Duodenal mucosa (tissue), 2 donors: Measurements from ENCODE around the gene STAM2.
"Not testable (repeated sequence)": the region's sequence is repeated elsewhere in the genome, so short reads cannot be mapped to it uniquely, and the experiment has no call there.

Experiments
- H3K27ac ChIP-seq: one replicate; pipeline ENCODE4 v1.7.0; 2013; ENCODE audit warnings: low read depth, low read length
- H3K27me3 ChIP-seq, 2 donors: one replicate each; pipeline ENCODE4 v1.7.0; 2013; ENCODE audit warnings: low read length in 2 of 2, control low read depth in 1 of 2; ENCODE audit not compliant: insufficient read depth in 2 of 2, control insufficient read depth in 1 of 2
- H3K36me3 ChIP-seq, 2 donors: one replicate each; pipeline ENCODE4 v1.7.0; 2013; ENCODE audit warnings: low read length in 2 of 2, control low read depth in 1 of 2; ENCODE audit not compliant: insufficient read depth in 2 of 2, control insufficient read depth in 1 of 2
- H3K4me1 ChIP-seq, 2 donors: one replicate each; pipeline ENCODE4 v1.7.0; 2013; ENCODE audit warnings: low read length in 2 of 2, control low read depth in 1 of 2; ENCODE audit not compliant: insufficient read depth in 2 of 2, control insufficient read depth in 1 of 2
- H3K4me3 ChIP-seq, 2 donors: one replicate each; pipeline ENCODE4 v1.7.0; 2013; ENCODE audit warnings: low read length in 2 of 2, low read depth in 1 of 2
- H3K9ac ChIP-seq, 2 donors: one replicate each; pipeline ENCODE4 v1.7.0; 2013; ENCODE audit warnings: low read length in 2 of 2, low read depth in 1 of 2
- H3K9me3 ChIP-seq, 2 donors: one replicate each; pipeline ENCODE4 v1.7.0; 2013; ENCODE audit warnings: low read length in 2 of 2, control low read depth in 1 of 2; ENCODE audit not compliant: control insufficient read depth in 1 of 2

The STAM2 gene

DNA sequence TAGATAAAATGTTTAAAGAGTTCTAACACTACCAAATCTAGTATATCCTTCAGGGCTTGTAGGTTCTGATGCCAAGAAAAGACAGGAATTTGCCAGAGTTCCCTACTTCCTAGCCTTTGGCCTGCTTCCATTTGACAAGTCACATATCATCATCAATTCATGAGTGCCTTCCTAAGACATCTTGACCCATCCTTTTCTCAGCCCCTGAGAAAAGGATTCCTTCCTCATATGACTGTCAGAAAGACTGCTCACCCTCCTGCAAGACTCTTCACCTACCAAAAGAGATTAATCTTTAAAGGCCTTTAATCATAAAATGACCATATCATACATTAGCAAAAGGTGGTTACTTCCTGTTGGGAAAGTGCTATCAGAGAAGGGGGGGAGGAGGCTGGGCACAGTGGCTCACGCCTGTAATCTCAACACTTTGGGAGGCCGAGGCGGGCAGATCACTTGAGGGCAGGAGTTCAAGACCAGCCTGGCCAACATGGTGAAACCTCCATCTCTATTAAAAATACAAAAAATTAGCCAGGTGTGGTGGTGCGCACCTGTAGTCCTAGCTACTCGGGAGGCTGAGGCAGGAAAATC is 3.3 kb downstream of the STAM2 start:
- not testable (repeated sequence) for H3K9ac ChIP-seq, H3K27ac ChIP-seq, H3K9me3 ChIP-seq, H3K27me3 ChIP-seq, H3K36me3 ChIP-seq
- H3K4me1 ChIP-seq, result peaks cover 26 to 36% of the 10 kb centered on the region in 2 donors
- H3K4me3 ChIP-seq, result peak overlapping the region in 1 of 2 donors; percentile 40

DNA sequence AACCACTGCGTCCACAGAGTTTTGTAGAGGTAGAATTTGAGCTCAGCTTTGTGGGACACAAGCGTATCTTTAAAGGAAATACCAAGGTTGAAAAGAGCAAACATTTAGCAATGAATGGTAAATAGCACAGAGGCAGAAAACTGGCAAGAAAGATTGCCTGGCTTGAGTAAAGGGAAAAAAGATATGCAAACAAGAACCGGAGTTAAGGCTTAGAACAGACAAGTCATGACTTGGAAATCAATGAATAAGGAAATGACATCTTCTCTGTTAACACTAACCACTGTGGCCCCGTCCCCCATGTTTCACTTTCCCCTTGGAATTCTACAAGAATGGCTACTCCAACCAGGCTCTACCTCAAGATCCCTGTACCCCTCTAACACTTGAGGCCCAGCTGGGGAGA is 3.8 kb downstream of the STAM2 start:
- no peaks in the 10 kb centered on the region for H3K27me3 ChIP-seq
- H3K9me3 ChIP-seq, result no peaks in the 10 kb centered on the region
- H3K27ac ChIP-seq, result peak overlapping the region; percentile 6
- H3K4me3 ChIP-seq, result peak overlapping the region in 1 of 2 donors; percentile 40
- H3K36me3 ChIP-seq, result no peaks in the 10 kb centered on the region
- H3K9ac ChIP-seq, result no peak overlapping the region
- peaks cover 29 to 41% of the 10 kb centered on the region in 2 donors for H3K4me1 ChIP-seq

DNA sequence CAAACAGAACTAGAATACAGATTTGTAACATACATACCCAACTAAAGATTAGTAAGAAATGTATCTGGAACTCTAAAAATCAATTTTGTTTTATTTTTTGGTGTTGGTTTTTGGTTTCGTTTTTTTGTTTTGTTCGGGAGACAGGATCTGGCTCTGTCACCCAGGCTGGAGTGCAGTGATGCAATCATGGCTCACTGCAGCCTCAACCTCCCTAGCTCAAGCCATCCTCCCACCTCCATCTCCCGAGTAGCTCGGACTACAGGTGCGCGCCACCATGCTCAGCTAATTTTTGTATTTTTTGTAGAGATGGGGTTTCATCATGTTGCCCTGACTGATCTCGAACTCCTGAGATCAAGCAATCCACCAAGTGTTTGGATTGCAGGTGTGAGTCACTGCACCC is 6.4 kb downstream of the STAM2 start:
- H3K9ac ChIP-seq, H3K27ac ChIP-seq, H3K9me3 ChIP-seq, H3K36me3 ChIP-seq, H3K27me3 ChIP-seq, H3K4me3 ChIP-seq: not testable (repeated sequence)
- H3K4me1 ChIP-seq, result peaks cover 25 to 34% of the 10 kb centered on the region in 2 donors

DNA sequence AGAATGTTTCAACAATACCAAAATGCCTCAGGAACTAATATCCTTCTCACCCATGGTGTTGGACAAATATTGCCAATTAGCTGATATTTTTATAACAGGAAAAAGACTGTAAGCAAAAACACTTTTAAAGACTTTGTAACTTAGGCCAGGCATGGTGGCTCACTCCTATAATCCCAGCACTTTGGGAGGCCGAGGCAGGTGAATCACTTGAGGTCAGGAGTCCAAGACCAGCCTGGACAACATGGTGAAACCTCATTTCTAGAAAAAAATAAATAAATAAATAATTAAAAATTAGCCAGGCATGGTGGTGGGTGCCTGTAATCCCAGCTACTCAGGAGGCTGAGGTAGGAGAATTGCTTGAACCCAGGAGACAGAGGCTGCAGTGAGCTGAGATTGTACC is 8.1 kb downstream of the STAM2 start:
- not testable (repeated sequence) for H3K27ac ChIP-seq, H3K27me3 ChIP-seq, H3K36me3 ChIP-seq, H3K9me3 ChIP-seq, H3K9ac ChIP-seq, H3K4me3 ChIP-seq
- peaks cover 17 to 28% of the 10 kb centered on the region in 2 donors for H3K4me1 ChIP-seq

DNA sequence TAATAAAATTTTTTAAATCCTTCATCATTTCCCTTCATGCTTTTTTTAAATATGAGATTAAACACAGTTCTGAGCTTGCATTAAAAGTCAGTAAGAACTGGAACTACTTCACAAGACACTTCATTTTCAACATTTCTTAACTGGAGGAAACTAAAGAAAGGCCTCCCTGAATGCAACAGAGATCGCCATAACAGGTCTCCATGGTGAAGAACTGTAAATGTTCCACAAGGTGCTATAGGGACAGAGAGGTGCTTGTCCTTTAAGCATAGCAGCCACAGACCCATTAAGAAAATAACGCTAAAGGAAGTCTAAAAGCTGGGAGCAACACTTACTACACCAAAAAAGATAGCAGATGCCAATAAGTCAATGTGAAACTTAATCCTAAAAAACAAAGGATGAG is 8.5 kb downstream of the STAM2 start:
- H3K9me3 ChIP-seq, result no peaks in the 10 kb centered on the region
- H3K4me1 ChIP-seq, result peaks cover 14 to 25% of the 10 kb centered on the region in 2 donors
- H3K9ac ChIP-seq, result no peak overlapping the region
- no peak overlapping the region for H3K4me3 ChIP-seq
- no peaks in the 10 kb centered on the region for H3K36me3 ChIP-seq
- H3K27me3 ChIP-seq, result no peaks in the 10 kb centered on the region
- no peak overlapping the region for H3K27ac ChIP-seq

DNA sequence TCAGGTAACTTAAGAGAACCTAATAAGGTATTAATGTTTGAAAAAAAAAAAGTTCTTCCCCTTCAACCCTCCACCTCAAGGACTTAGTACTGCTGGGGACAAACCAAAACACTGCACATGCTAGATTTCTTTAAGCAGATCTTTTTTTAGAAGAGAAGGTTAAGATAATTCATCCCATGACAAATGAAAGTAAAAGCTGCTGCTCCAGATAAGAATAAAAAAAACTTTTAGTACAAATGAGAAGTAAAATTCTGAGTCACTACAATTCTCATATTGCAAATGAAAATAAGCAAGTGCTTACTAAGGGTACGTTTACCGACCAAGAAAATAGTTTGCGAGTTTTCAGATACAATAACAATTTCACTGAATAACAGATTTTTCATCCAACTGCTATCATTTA is 8.9 kb downstream of the STAM2 start:
- H3K9ac ChIP-seq, result no peak overlapping the region
- H3K27me3 ChIP-seq, result no peaks in the 10 kb centered on the region
- no peak overlapping the region for H3K27ac ChIP-seq

DNA sequence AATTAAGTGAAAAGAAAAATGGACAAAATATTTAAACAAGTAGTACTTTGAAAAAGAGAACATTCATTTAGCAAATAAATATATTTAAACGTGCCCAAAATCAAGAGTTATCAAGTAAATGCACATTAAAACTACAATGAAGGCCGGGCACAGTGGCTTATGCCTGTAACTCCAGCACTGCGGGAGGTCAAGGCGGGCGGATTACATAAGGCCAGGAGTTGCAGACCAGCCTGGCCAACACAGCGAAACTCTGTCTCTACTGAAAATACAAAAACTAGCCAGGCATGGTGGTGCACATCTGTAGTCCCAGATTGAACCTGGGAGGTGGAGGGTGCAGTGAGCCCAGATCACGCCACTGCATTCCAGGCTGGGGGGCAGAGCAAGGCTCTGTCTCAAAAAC is 9.8 kb downstream of the STAM2 start:
- Histone ChIP-seq H3K4me1 (peaks cover 6 to 16% of the 10 kb centered on the region in 2 donors), H3K9me3 (no peaks in the 10 kb centered on the region), H3K36me3 (no peaks in the 10 kb centered on the region)

More for the DNA sequence above, 8.9 kb downstream of the STAM2 start:
- Histone ChIP-seq H3K4me1 (peaks cover 10 to 20% of the 10 kb centered on the region in 2 donors), H3K36me3 (no peaks in the 10 kb centered on the region), H3K9me3 (no peaks in the 10 kb centered on the region), H3K4me3 (no peak overlapping the region)

DNA sequence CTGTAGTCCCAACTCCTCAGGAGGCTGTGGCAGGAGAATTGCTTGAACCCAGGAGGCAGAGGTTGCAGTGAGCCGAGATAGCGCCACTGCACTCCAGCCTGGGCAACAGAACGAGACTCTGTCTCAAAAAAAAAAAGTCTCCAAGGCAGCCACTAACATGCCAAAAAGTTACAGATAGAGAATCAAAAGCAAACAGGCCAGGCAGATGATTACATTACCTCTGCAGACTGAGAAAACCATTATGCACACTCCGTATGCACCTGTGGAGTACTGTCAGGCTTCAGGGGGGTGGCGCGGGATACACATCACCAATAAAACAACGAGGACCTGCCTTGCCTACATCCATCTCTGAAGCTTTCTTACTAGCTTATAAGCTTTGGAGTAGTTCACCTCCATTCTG is 10.3 kb downstream of the STAM2 start:
- Histone ChIP-seq H3K36me3 (no peaks in the 10 kb centered on the region), H3K27ac (no peak overlapping the region), H3K4me1 (peaks cover 6 to 16% of the 10 kb centered on the region in 2 donors), H3K9ac (no peak overlapping the region), H3K27me3 (no peaks in the 10 kb centered on the region), H3K4me3 (no peak overlapping the region), H3K9me3 (no peaks in the 10 kb centered on the region)

More for the DNA sequence above, 9.8 kb downstream of the STAM2 start:
- Histone ChIP-seq H3K4me3 (no peak overlapping the region), H3K9ac (no peak overlapping the region), H3K27ac (no peak overlapping the region), H3K27me3 (no peaks in the 10 kb centered on the region)

DNA sequence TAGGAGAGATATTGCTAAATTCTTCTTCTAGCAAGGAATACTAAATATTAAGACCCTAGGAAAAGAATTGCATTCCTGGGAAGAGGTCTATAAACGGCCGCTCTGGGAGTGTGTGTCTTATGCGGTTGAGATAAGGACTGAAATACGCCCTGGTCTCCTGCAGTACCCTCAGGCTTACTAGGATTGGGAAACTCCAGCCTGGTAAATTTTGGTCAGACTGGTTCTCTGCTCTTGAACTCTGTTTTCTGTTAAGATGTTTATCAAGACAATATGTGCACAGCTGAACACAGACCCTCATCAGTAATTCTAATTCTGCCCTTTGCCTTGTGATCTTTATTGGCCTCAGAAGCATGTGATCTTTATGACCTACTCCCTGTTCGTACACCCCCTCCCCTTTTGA is 11.9 kb downstream of the STAM2 start:
- not testable (repeated sequence) for H3K36me3 ChIP-seq, H3K27me3 ChIP-seq, H3K9me3 ChIP-seq, H3K9ac ChIP-seq, H3K27ac ChIP-seq, H3K4me3 ChIP-seq
- peaks cover 6 to 12% of the 10 kb centered on the region in 2 donors for H3K4me1 ChIP-seq

DNA sequence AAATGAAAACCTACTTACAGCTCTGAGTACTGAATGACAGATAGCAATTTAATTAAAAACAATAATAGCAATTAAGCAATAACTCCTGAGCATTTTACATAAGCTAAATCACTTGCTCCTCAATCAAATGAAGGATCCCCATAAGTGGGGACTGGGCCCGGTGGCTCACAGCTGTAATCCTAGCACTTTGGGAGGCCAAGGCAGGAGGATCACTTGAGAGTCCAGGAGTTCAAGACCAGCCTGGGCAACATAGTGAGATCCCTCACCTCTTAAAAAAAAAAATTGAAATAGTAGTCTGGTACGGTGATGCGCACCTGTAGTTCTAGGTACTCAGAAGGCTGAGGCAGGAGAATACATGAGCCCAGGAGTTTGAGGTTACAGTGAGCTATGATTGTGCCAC is 13.4 kb downstream of the STAM2 start:
- Histone ChIP-seq H3K4me3 (no peak overlapping the region), H3K4me1 (peaks cover 2 to 10% of the 10 kb centered on the region in 2 donors), H3K27me3 (no peaks in the 10 kb centered on the region), H3K9me3 (peaks cover 0 to 3% of the 10 kb centered on the region in 2 donors), H3K9ac (no peak overlapping the region), H3K27ac (no peak overlapping the region), H3K36me3 (peaks cover 0 to 7% of the 10 kb centered on the region in 2 donors)

DNA sequence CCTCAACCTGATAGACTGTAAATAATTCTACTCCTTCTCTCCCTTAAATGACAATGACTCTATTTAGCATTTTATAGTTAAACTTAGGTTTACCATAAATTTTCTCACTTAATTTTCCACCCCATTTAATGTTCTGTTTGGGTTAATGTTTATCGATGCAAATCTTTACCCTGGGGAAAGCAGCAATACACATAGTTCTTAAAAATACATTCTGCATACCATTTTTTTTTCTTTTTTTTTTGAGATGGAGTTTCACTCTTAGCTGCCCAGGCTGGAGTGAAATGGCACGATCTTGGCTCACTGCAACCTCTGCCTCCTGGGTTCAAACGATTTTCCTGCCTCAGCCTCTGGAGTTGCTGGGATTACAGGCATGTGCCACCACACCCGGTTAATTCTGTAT is 14.0 kb downstream of the STAM2 start:
- Histone ChIP-seq H3K9me3 (peaks cover 0 to 5% of the 10 kb centered on the region in 2 donors), H3K27ac (no peak overlapping the region), H3K4me1 (peaks cover 0 to 9% of the 10 kb centered on the region in 2 donors), H3K4me3 (no peak overlapping the region), H3K27me3 (no peaks in the 10 kb centered on the region), H3K9ac (no peak overlapping the region), H3K36me3 (peaks cover 0 to 10% of the 10 kb centered on the region in 2 donors)
